Hepatocyte (in vitro differentiated cells): ENCODE data around the gene SYNGR3. TPM values are rescaled to one million over a fixed set of nuclear protein-coding genes. Genes with fewer than 3 reads are reported as not detected.
A peak's percentile ranks its signal among the peaks of the same experiment; 100 is the strongest.

Source experiments
- DNase-seq: peaks from one replicate; pipeline ENCODE4 v3.0.0-alpha.2; 2016; ENCODE audit warnings: low spot score
- H2AFZ ChIP-seq: fragments of 200-600 bp; sonication (generic); 2 replicates; pipeline ENCODE4 v1.6.0; 2016; ENCODE audit warnings: antibody characterized with exemption, mild to moderate bottlenecking
- H3K27ac ChIP-seq: fragments of 200-600 bp; sonication (generic); 2 replicates; pipeline ENCODE4 v1.5.1; 2016; ENCODE audit warnings: mild to moderate bottlenecking
- H3K27me3 ChIP-seq: fragments of 200-600 bp; sonication (generic); 2 replicates; pipeline ENCODE4 v1.6.1; 2016
- H3K36me3 ChIP-seq: fragments of 200-600 bp; sonication (generic); replicated peaks from 2 replicates; pipeline ENCODE4 v1.5.1; 2016; ENCODE audit warnings: low read depth; ENCODE audit not compliant: insufficient read depth
- H3K4me1 ChIP-seq: fragments of 200-600 bp; sonication (generic); 2 replicates; pipeline ENCODE4 v1.5.1; 2016; ENCODE audit warnings: mild to moderate bottlenecking, moderate library complexity; ENCODE audit not compliant: insufficient read depth
- H3K4me2 ChIP-seq: fragments of 200-600 bp; sonication (generic); 2 replicates; pipeline ENCODE4 v1.6.0; 2016
- H3K4me3 ChIP-seq: fragments of 200-600 bp; sonication (generic); 2 replicates; pipeline ENCODE4 v1.5.1; 2016; ENCODE audit warnings: mild to moderate bottlenecking
- H3K79me2 ChIP-seq: fragments of 200-600 bp; sonication (generic); 2 replicates; pipeline ENCODE4 v1.6.0; 2017; ENCODE audit warnings: mild to moderate bottlenecking
- H3K9me2 ChIP-seq: fragments of 200-600 bp; sonication (generic); replicated peaks from 2 replicates; pipeline ENCODE4 v1.6.0; 2017; ENCODE audit warnings: mild to moderate bottlenecking; ENCODE audit not compliant: insufficient read depth
- H3K9me3 ChIP-seq: fragments of 200-600 bp; sonication (generic); 2 replicates; pipeline ENCODE4 v1.5.1; 2016; ENCODE audit warnings: low read depth, mild to moderate bottlenecking
- H4K20me1 ChIP-seq: fragments of 200-600 bp; sonication (generic); 2 replicates; pipeline ENCODE4 v1.6.0; 2016; ENCODE audit warnings: mild to moderate bottlenecking; ENCODE audit not compliant: insufficient read depth, poor library complexity, severe bottlenecking
- EZH2 ChIP-seq: fragments of 200-600 bp; sonication (generic); IDR thresholded peaks from 2 replicates; pipeline ENCODE4 v1.6.1; 2016; ENCODE audit warnings: antibody characterized with exemption, mild to moderate bottlenecking, borderline replicate concordance
- EZH2phosphoT487 ChIP-seq: fragments of 200-600 bp; sonication (generic); IDR thresholded peaks from one replicate; pipeline ENCODE4 v1.6.1; 2018; ENCODE audit warnings: antibody characterized with exemption, mild to moderate bottlenecking, low read depth, moderate library complexity; ENCODE audit not compliant: unreplicated experiment, severe bottlenecking
- WGBS: methylation state at CpG from one replicate; pipeline ENCODE4 v1.1.6; 2016; ENCODE audit warnings: low lambda C conversion rate; ENCODE audit errors: missing lambda C conversion rate; 5-methylcytosine and 5-hydroxymethylcytosine counted together
- polyA plus RNA-seq: library from polyadenylated mRNA; unstranded; fragments of >200 nt; fragmentation: Nextera tagmentation; extraction: Ambion mirVana; gene quantifications from 2 replicates; pipeline ENCODE4 v1.2.1, GENCODE V29; 2016
- total RNA-seq: library from RNA; depleted of rRNA; stranded (reverse); fragments of >200 nt; gene quantifications from 2 replicates; pipeline ENCODE4 v1.2.3, GENCODE V29; 2014
- TF ChIP-seq, protein P1 (sequence below): fragments of 200-600 bp; sonication (generic); IDR thresholded peaks from 2 replicates; pipeline ENCODE4 v1.5.1; 2016; ENCODE audit warnings: antibody characterized with exemption, mild to moderate bottlenecking; ENCODE audit not compliant: poor library complexity

Gene SYNGR3
- total and polyA plus RNA-seq, 2 experiments from 2014 or later: 2.2 to 2.5 TPM

DNA sequence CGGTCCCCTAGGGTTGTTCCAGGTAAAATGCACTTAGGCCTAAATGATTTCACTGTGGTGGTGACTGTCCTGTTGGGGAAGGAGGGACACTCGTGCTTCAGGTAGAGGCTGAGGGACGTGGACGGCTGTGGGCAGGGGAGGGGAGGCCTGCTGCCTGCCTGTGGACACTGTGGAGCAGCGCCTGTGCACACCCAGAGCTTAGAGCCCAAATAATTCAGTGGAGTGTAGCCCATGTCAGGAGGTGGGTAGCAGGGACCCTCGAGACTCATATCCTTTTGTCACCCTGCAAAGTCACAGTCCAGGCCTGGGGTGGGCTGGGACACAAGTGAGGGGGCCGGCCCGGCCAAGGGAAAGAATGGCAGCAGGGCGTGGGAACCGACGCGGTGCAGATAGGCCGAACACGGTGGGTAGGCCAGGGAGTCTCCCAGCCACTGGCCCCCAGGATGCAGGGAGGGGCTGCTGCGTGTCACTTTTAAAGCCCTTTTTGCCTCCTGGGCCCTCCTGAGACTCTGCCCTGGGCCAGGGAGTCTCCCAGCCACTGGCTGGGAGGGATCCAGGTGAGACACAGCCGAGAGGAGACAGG, 36.2 kb downstream of the SYNGR3 start:
- H4K20me1 ChIP-seq: peaks cover 8% of the 10 kb centered on the region
- no peak overlapping the region for H2AFZ ChIP-seq
- no peaks in the 10 kb centered on the region for H3K27me3 ChIP-seq
- no peaks in the 10 kb centered on the region for H3K9me3 ChIP-seq
- H3K4me3 ChIP-seq: no peak overlapping the region
- TF ChIP-seq, protein P1, sequence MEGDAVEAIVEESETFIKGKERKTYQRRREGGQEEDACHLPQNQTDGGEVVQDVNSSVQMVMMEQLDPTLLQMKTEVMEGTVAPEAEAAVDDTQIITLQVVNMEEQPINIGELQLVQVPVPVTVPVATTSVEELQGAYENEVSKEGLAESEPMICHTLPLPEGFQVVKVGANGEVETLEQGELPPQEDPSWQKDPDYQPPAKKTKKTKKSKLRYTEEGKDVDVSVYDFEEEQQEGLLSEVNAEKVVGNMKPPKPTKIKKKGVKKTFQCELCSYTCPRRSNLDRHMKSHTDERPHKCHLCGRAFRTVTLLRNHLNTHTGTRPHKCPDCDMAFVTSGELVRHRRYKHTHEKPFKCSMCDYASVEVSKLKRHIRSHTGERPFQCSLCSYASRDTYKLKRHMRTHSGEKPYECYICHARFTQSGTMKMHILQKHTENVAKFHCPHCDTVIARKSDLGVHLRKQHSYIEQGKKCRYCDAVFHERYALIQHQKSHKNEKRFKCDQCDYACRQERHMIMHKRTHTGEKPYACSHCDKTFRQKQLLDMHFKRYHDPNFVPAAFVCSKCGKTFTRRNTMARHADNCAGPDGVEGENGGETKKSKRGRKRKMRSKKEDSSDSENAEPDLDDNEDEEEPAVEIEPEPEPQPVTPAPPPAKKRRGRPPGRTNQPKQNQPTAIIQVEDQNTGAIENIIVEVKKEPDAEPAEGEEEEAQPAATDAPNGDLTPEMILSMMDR: no peak
- TF ChIP-seq EZH2 (no peak), EZH2phosphoT487 (no peak)
- no peak for DNase-seq
- no peak overlapping the region for H3K27ac ChIP-seq
- no peaks in the 10 kb centered on the region for H3K36me3 ChIP-seq
- H3K4me1 ChIP-seq: peaks cover 36% of the 10 kb centered on the region
- WGBS: 95% methylated on average over 9 of the region's 16 CpGs
- peaks cover 20% of the 10 kb centered on the region for H3K79me2 ChIP-seq
- no peaks in the 10 kb centered on the region for H3K9me2 ChIP-seq
- peak overlapping the region; percentile 89 for H3K4me2 ChIP-seq

- Histone ChIP-seq H3K4me1 (peaks cover 36% of the 10 kb centered on the region), H3K9me3 (no peaks in the 10 kb centered on the region), H3K27me3 (no peaks in the 10 kb centered on the region), H3K36me3 (no peaks in the 10 kb centered on the region), H3K4me3 (peak within 1 kb of the TSS; percentile 82), H3K9me2 (no peaks in the 10 kb centered on the region), H3K27ac (peak within 1 kb of the TSS; percentile 3), H2AFZ (peak within 1 kb of the TSS; percentile 52), H3K79me2 (peaks cover 20% of the 10 kb centered on the region), H4K20me1 (peaks cover 8% of the 10 kb centered on the region), H3K4me2 (peak within 1 kb of the TSS; percentile 97)
- WGBS: 90% methylated on average over 2 of the region's 59 CpGs
- TF ChIP-seq EZH2phosphoT487 (no peak), EZH2 (no peak)
- TF ChIP-seq, protein P1: no peak
- peak; percentile 77 for DNase-seq
Measured at GRCh38 chr16:2026461-2027023, 36.8 kb downstream of the SYNGR3 start, which contains the start of gene NHERF2. TSS of gene NHERF2 (plus strand) at chr16:2026902. CDS start at chr16:2027006, 104 bp downstream.

DNA sequence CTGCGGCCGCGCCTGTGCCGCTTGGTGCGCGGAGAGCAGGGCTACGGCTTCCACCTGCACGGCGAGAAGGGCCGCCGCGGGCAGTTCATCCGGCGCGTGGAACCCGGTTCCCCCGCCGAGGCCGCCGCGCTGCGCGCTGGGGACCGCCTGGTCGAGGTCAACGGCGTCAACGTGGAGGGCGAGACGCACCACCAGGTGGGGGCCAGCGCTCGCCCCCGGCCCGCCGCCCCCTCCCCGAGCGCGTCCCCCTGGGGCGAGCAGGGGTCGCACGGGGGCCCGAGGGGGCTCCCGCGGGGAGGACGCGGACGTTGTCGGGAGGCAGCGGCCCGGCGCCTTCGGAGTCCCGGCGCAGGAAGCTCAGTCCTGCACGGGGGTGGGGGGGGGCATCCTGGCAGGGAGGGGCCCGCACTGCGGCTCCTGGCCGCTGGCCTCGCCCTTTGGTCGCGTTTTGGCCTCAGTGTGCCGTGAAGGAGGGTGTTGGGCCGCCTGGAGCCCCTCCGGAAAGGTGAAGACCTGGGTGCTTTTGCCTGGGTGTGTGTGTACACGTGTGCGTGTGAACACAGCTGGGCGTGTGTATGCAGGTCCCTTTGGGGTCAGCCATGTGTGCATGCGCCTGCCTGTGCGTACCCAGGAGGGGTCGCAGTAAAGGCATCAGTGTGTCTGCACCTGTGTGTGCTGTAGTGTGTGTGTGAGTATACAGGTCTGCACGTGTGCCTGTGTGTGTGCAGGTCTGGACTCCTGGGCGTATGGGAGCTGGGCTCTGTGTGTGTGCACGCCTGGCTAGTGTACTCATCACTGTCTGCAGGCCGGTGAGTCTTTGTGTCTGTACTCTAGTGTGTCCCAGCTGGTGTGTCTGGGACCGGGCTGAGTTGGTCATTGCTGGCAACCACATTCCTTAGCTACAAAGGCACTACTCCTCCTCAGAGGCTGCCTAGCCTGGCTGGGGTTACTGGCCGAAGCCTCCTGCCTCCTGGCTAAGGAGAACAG, 37.5 kb downstream of the SYNGR3 start:
- H3K4me3 ChIP-seq: peak overlapping the region; percentile 82
- no peaks in the 10 kb centered on the region for H3K27me3 ChIP-seq
- peak overlapping the region; percentile 52 for H2AFZ ChIP-seq
- H3K9me2 ChIP-seq: no peaks in the 10 kb centered on the region
- H3K4me2 ChIP-seq: peak overlapping the region; percentile 97
- H4K20me1 ChIP-seq: peaks cover 8% of the 10 kb centered on the region
- TF ChIP-seq, protein P1: no peak
- TF ChIP-seq EZH2phosphoT487 (no peak), EZH2 (no peak)
- H3K27ac ChIP-seq: peak overlapping the region; percentile 3
- H3K4me1 ChIP-seq: peaks cover 36% of the 10 kb centered on the region
- DNase-seq: no peak
- 17% methylated on average over 29 of the region's 76 CpGs for WGBS
- H3K79me2 ChIP-seq: peaks cover 21% of the 10 kb centered on the region
- H3K9me3 ChIP-seq: no peaks in the 10 kb centered on the region
- H3K36me3 ChIP-seq: no peaks in the 10 kb centered on the region
